Thymus (tissue), 11 donors: Measurements from ENCODE around the gene PLTP. TPM values are rescaled to one million over a fixed set of nuclear protein-coding genes. Genes with fewer than 3 reads are reported as not detected.

Experiments
- DNase-seq, 9 donors: peaks; one replicate each; pipeline ENCODE4 v3.0.0-alpha.2; 2013; ENCODE audit warnings: low spot score in 9 of 9, low read depth in 6 of 9, missing footprints in 1 of 9
- H3K27ac ChIP-seq, 2 donors: one replicate each; pipeline ENCODE4 v1.5.1; 2013; ENCODE audit warnings: control low read depth in 1 of 2, low read depth in 1 of 2, low read length in 1 of 2, mild to moderate bottlenecking in 1 of 2, moderate library complexity in 1 of 2
- H3K27me3 ChIP-seq, 2 donors: one replicate each; pipeline ENCODE4 v1.5.1; 2013; ENCODE audit warnings: low read length in 1 of 2; ENCODE audit not compliant: control insufficient read depth in 2 of 2, insufficient read depth in 1 of 2
- H3K36me3 ChIP-seq, 2 donors: one replicate each; pipeline ENCODE4 v1.5.1; 2013; ENCODE audit warnings: low read length in 1 of 2, mild to moderate bottlenecking in 1 of 2, moderate library complexity in 1 of 2; ENCODE audit not compliant: control insufficient read depth in 2 of 2, insufficient read depth in 2 of 2
- H3K4me1 ChIP-seq, 2 donors: one replicate each; pipeline ENCODE4 v1.5.1; 2013; ENCODE audit warnings: low read length in 2 of 2; ENCODE audit not compliant: control insufficient read depth in 2 of 2, insufficient read depth in 2 of 2
- H3K4me3 ChIP-seq, 2 donors: one replicate each; pipeline ENCODE4 v1.5.1; 2013; ENCODE audit warnings: low read length in 2 of 2, control low read depth in 1 of 2, mild to moderate bottlenecking in 1 of 2
- H3K9me3 ChIP-seq, 2 donors: one replicate each; pipeline ENCODE4 v1.5.1; 2013; ENCODE audit warnings: low read length in 1 of 2, mild to moderate bottlenecking in 1 of 2; ENCODE audit not compliant: control insufficient read depth in 2 of 2, insufficient read depth in 1 of 2
- WGBS: extraction: QIAGEN DNeasy Blood & Tissue Kit; methylation state at CpG from one replicate; pipeline ENCODE4 v1.1.7; 2013; 5-methylcytosine and 5-hydroxymethylcytosine counted together
- polyA plus RNA-seq: library from polyadenylated mRNA; stranded (reverse); fragments of 200-250 nt; gene quantifications from one replicate; pipeline ENCODE4 v1.2.3, GENCODE V29; 2013
- total RNA-seq: library from RNA; stranded (reverse); fragments of 120-200 nt; gene quantifications from one replicate; pipeline ENCODE4 v1.2.4, GENCODE V29; 2013
- donor health status: healthy.

The PLTP gene
- total and polyA plus RNA-seq, 2 donors: 146 to 182 TPM

- peaks cover 0 to 4% of the 10 kb centered on the region in 2 donors for H3K4me1 ChIP-seq
- H3K9me3 ChIP-seq: no peaks in the 10 kb centered on the region
- peaks cover 2 to 17% of the 10 kb centered on the region in 2 donors for H3K27me3 ChIP-seq
- no peak overlapping the region for H3K4me3 ChIP-seq
- no peak for DNase-seq
- 92% methylated on average over 5 of the region's 5 CpGs for WGBS
- H3K27ac ChIP-seq: no peak overlapping the region
- no peaks in the 10 kb centered on the region for H3K36me3 ChIP-seq
Observed at GRCh38 chr20:45917790-45918141, 5.8 kb upstream of the PLTP start.

- Histone ChIP-seq H3K27me3 (peaks cover 12 to 36% of the 10 kb centered on the region in 2 donors), H3K36me3 (peaks cover 0 to 5% of the 10 kb centered on the region in 2 donors), H3K4me1 (peaks cover 16 to 27% of the 10 kb centered on the region in 2 donors), H3K27ac (no peak overlapping the region), H3K4me3 (no peak overlapping the region), H3K9me3 (no peaks in the 10 kb centered on the region)
- 85% methylated on average over 5 of the region's 5 CpGs for whole genome bisulfite sequencing
- DNase-seq: no peak
Observed at GRCh38 chr20:45913116-45913515, 1.2 kb upstream of the PLTP start.

- WGBS: 44% methylated on average over 4 of the region's 4 CpGs
- H3K4me3 ChIP-seq: no peak overlapping the region
- H3K4me1 ChIP-seq: peaks cover 16 to 27% of the 10 kb centered on the region in 2 donors
- peaks cover 0 to 5% of the 10 kb centered on the region in 2 donors for H3K36me3 ChIP-seq
- no peaks in the 10 kb centered on the region for H3K9me3 ChIP-seq
- peak overlapping the region; percentile 46 to 50 for H3K27ac ChIP-seq
- H3K27me3 ChIP-seq: peaks cover 12 to 36% of the 10 kb centered on the region in 2 donors
- no peak for DNase-seq
Observed at GRCh38 chr20:45912344-45912682, 358 bp upstream of the PLTP start.

- 2% methylated on average over 43 of the region's 43 CpGs for WGBS
- Histone ChIP-seq H3K9me3 (no peaks in the 10 kb centered on the region), H3K27me3 (peaks cover 12 to 36% of the 10 kb centered on the region in 2 donors), H3K4me3 (peak overlapping the region; percentile 32 to 45), H3K27ac (peak overlapping the region; percentile 55 to 82), H3K36me3 (peaks cover 0 to 5% of the 10 kb centered on the region in 2 donors), H3K4me1 (peaks cover 16 to 31% of the 10 kb centered on the region in 2 donors)
- DNase-seq: peak in 8 of 9 donors; percentile 45 to 94 (median 80)
Observed at GRCh38 chr20:45910670-45911485, 1.1 kb downstream of the PLTP start.

- Histone ChIP-seq H3K27me3 (peaks cover 12 to 36% of the 10 kb centered on the region in 2 donors), H3K4me3 (peak overlapping the region in 1 of 2 donors; percentile 45), H3K4me1 (peaks cover 16 to 39% of the 10 kb centered on the region in 2 donors), H3K36me3 (peaks cover 0 to 5% of the 10 kb centered on the region in 2 donors), H3K27ac (no peak overlapping the region), H3K9me3 (no peaks in the 10 kb centered on the region)
- no peak for DNase-seq
- 84% methylated on average over 22 of the region's 22 CpGs for WGBS
Observed at GRCh38 chr20:45909817-45910669, 1.9 kb downstream of the PLTP start.

- peak overlapping the region in 1 of 2 donors; percentile 2 for H3K4me3 ChIP-seq
- DNase-seq: no peak
- H3K27ac ChIP-seq: no peak overlapping the region
- H3K9me3 ChIP-seq: no peaks in the 10 kb centered on the region
- peaks cover 16 to 46% of the 10 kb centered on the region in 2 donors for H3K4me1 ChIP-seq
- WGBS: 94% methylated on average over 12 of the region's 12 CpGs
- peaks cover 12 to 36% of the 10 kb centered on the region in 2 donors for H3K27me3 ChIP-seq
- H3K36me3 ChIP-seq: peaks cover 0 to 5% of the 10 kb centered on the region in 2 donors
Observed at GRCh38 chr20:45909336-45909808, 2.6 kb downstream of the PLTP start.

- DNase-seq: no peak
- Histone ChIP-seq H3K4me1 (peaks cover 16 to 51% of the 10 kb centered on the region in 2 donors), H3K4me3 (no peak overlapping the region), H3K27ac (no peak overlapping the region), H3K36me3 (peaks cover 0 to 5% of the 10 kb centered on the region in 2 donors), H3K9me3 (no peaks in the 10 kb centered on the region), H3K27me3 (peaks cover 12 to 26% of the 10 kb centered on the region in 2 donors)
- 95% methylated on average over 2 of the region's 2 CpGs for WGBS
Observed at GRCh38 chr20:45908084-45908483, 3.9 kb downstream of the PLTP start.

GRCh38 chr20:45907219-45907948 is 4.6 kb downstream of the PLTP start:
- WGBS: 96% methylated on average over 17 of the region's 17 CpGs
- Histone ChIP-seq H3K4me3 (no peak overlapping the region), H3K27ac (no peak overlapping the region), H3K9me3 (no peaks in the 10 kb centered on the region), H3K36me3 (peaks cover 0 to 5% of the 10 kb centered on the region in 2 donors), H3K27me3 (peaks cover 10 to 19% of the 10 kb centered on the region in 2 donors), H3K4me1 (peaks cover 16 to 49% of the 10 kb centered on the region in 2 donors)
- no peak for DNase-seq
